Esophagus squamous epithelium (tissue), 4 donors: ENCODE results near the gene PRKCE.

Source experiments
- POLR2A ChIP-seq, 4 donors: fragments of 450-650 bp; IDR thresholded peaks; one replicate each; pipeline ENCODE4 v1.6.1; 2017; ENCODE audit warnings: antibody characterized with exemption in 4 of 4, mild to moderate bottlenecking in 4 of 4, moderate library complexity in 3 of 4
- TF ChIP-seq, protein P1 (sequence below), 6 experiments: fragments of 450-650 bp in 4 of 6; fragments of 200-600 bp in 2 of 6; sonication (generic) in 2 of 6; IDR thresholded peaks; one replicate each; pipeline ENCODE4 v1.5.1; 2016 to 2019; ENCODE audit warnings: antibody characterized with exemption in 6 of 6, mild to moderate bottlenecking in 4 of 6, moderate library complexity in 4 of 6

DNA sequence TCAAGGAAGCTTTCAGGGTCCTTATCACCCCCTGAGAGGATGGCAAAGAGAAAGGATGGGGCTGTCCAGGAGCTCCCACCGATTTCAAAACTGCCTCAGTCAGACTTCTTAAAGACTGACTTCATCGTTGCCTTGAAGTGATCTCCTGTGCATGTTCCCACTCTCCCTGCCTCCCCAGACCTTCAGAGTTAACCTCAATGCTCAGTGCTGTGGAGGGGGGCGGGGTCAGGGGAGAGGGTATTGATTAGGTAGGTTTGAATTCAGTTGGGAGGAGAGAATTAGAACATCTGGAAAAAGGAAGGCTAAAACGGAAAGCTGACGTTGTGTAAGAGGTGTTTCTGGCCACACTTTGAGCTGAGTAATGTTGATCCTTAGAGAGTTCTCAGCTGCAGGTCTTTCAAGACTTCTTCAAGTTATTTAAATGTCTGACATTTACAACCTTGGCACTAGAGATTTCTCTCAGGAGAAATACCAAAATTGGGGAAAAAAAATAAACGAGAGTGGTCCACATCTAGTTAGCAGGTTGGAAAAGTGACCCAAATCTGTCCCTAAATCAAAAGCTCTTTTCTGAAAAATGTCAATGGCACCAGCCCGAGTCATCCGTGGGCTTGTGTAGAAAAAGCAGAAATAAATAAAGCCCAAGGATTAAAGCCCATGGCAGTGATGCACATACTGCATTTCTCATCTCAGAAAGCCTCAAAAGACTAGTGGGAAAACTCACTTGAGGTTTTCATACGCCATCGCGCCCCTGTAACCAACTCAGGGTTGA, 511.0 kb downstream of the PRKCE start:
- TF ChIP-seq, protein P1, sequence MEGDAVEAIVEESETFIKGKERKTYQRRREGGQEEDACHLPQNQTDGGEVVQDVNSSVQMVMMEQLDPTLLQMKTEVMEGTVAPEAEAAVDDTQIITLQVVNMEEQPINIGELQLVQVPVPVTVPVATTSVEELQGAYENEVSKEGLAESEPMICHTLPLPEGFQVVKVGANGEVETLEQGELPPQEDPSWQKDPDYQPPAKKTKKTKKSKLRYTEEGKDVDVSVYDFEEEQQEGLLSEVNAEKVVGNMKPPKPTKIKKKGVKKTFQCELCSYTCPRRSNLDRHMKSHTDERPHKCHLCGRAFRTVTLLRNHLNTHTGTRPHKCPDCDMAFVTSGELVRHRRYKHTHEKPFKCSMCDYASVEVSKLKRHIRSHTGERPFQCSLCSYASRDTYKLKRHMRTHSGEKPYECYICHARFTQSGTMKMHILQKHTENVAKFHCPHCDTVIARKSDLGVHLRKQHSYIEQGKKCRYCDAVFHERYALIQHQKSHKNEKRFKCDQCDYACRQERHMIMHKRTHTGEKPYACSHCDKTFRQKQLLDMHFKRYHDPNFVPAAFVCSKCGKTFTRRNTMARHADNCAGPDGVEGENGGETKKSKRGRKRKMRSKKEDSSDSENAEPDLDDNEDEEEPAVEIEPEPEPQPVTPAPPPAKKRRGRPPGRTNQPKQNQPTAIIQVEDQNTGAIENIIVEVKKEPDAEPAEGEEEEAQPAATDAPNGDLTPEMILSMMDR (IDR thresholded peaks at IDR 0.05), result no peak
- TF ChIP-seq POLR2A (IDR thresholded peaks at IDR 0.05), result no peak
